Suprapubic skin (tissue), 4 donors: ENCODE data around the gene WDFY4. TPM values are rescaled to one million over a fixed set of nuclear protein-coding genes. Genes with fewer than 3 reads are reported as not detected.

ENCODE experiments used
- DNase-seq, 2 donors: peaks; one replicate each; pipeline ENCODE4 v3.0.0-alpha.2; 2019; ENCODE audit warnings: low spot score in 2 of 2
- H3K27ac ChIP-seq: fragments of 200-600 bp; sonication (generic); one replicate; pipeline ENCODE4 v1.5.1; 2019
- H3K27me3 ChIP-seq: fragments of 200-600 bp; sonication (generic); one replicate; pipeline ENCODE4 v1.5.1; 2019
- H3K36me3 ChIP-seq: fragments of 200-600 bp; sonication (generic); one replicate; pipeline ENCODE4 v1.5.1; 2019
- H3K4me1 ChIP-seq: fragments of 200-600 bp; sonication (generic); one replicate; pipeline ENCODE4 v1.5.1; 2019
- H3K4me3 ChIP-seq: fragments of 200-600 bp; sonication (generic); one replicate; pipeline ENCODE4 v1.5.1; 2019; ENCODE audit warnings: mild to moderate bottlenecking
- H3K9me3 ChIP-seq: fragments of 200-600 bp; sonication (generic); one replicate; pipeline ENCODE4 v1.5.1; 2019
- CTCF ChIP-seq, 2 donors: fragments of 200-600 bp in 1 of 2; fragments of 450-650 bp in 1 of 2; sonication (generic) in 1 of 2; IDR thresholded peaks; one replicate each; pipeline ENCODE4 v1.5.1; 2016 to 2019; ENCODE audit warnings: antibody characterized with exemption in 2 of 2, mild to moderate bottlenecking in 1 of 2, moderate library complexity in 1 of 2
- EP300 ChIP-seq: sonication (generic); formaldehyde crosslinking; IDR thresholded peaks from one replicate; pipeline ENCODE4 v1.6.1; 2017; ENCODE audit warnings: antibody characterized with exemption
- POLR2A ChIP-seq, 2 donors: fragments of 450-650 bp; IDR thresholded peaks; one replicate each; pipeline ENCODE4 v1.6.1; 2017; ENCODE audit warnings: antibody characterized with exemption in 2 of 2, mild to moderate bottlenecking in 2 of 2, moderate library complexity in 2 of 2
- POLR2AphosphoS5 ChIP-seq, 3 donors: sonication (generic); formaldehyde crosslinking; IDR thresholded peaks; one replicate each; pipeline ENCODE4 v1.6.1; 2017; ENCODE audit warnings: antibody characterized with exemption in 3 of 3
- WGBS: methylation state at CpG from one replicate; pipeline ENCODE4 v1.1.5; 2018; 5-methylcytosine and 5-hydroxymethylcytosine counted together
- total RNA-seq, 4 donors: library from RNA; depleted of rRNA; stranded (reverse); fragments of >200 nt; gene quantifications; one replicate each; pipeline ENCODE4 v1.1.0, GENCODE V29; 2016

WDFY4 gene
- total RNA-seq, 4 donors from 2014 or later: 0.57 to 2.9 (median 1.0) TPM

GRCh38 chr10:48648172-48648942 lies 36.3 kb upstream of the WDFY4 start:
- DNase-seq: no peak
- Histone ChIP-seq H3K9me3 (no peaks in the 10 kb centered on the region), H3K27ac (no peak overlapping the region), H3K4me1 (no peaks in the 10 kb centered on the region), H3K36me3 (no peaks in the 10 kb centered on the region), H3K4me3 (no peak overlapping the region), H3K27me3 (peaks cover 6% of the 10 kb centered on the region)
- 77% methylated on average over 12 of the region's 12 CpGs for WGBS
- TF ChIP-seq EP300 (no peak), POLR2A (IDR thresholded peaks at IDR 0.05) (no peak), CTCF (IDR thresholded peaks at IDR 0.05) (no peak), POLR2AphosphoS5 (IDR thresholded peaks at IDR 0.05) (no peak)

GRCh38 chr10:48649349-48649944 lies 35.2 kb upstream of the WDFY4 start:
- DNase-seq: no peak
- Histone ChIP-seq H3K4me1 (no peaks in the 10 kb centered on the region), H3K9me3 (no peaks in the 10 kb centered on the region), H3K27ac (no peak overlapping the region), H3K4me3 (no peak overlapping the region), H3K27me3 (peaks cover 6% of the 10 kb centered on the region), H3K36me3 (no peaks in the 10 kb centered on the region)
- TF ChIP-seq POLR2A (IDR thresholded peaks at IDR 0.05) (no peak), CTCF (IDR thresholded peaks at IDR 0.05) (no peak), POLR2AphosphoS5 (IDR thresholded peaks at IDR 0.05) (no peak), EP300 (no peak)
- 78% methylated on average over 7 of the region's 7 CpGs for WGBS

GRCh38 chr10:48651293-48651692 lies 33.4 kb upstream of the WDFY4 start:
- Histone ChIP-seq H3K4me3 (no peak overlapping the region), H3K27me3 (peaks cover 12% of the 10 kb centered on the region), H3K4me1 (peaks cover 12% of the 10 kb centered on the region), H3K27ac (no peak overlapping the region), H3K9me3 (no peaks in the 10 kb centered on the region), H3K36me3 (no peaks in the 10 kb centered on the region)
- no peak for TF ChIP-seq CTCF (IDR thresholded peaks at IDR 0.05)
- DNase-seq: no peak
- WGBS: 71% methylated on average over 2 of the region's 2 CpGs

GRCh38 chr10:48651839-48652238 lies 32.8 kb upstream of the WDFY4 start:
- Histone ChIP-seq H3K36me3 (no peaks in the 10 kb centered on the region), H3K27ac (no peak overlapping the region), H3K27me3 (peaks cover 12% of the 10 kb centered on the region), H3K9me3 (no peaks in the 10 kb centered on the region), H3K4me3 (no peak overlapping the region), H3K4me1 (peaks cover 18% of the 10 kb centered on the region)
- TF ChIP-seq EP300 (no peak), CTCF (IDR thresholded peaks at IDR 0.05) (no peak), POLR2AphosphoS5 (IDR thresholded peaks at IDR 0.05) (no peak), POLR2A (IDR thresholded peaks at IDR 0.05) (no peak)
- no peak for DNase-seq
- WGBS: 76% methylated on average over 4 of the region's 4 CpGs

- no peaks in the 10 kb centered on the region for H3K36me3 ChIP-seq
- H3K9me3 ChIP-seq: no peaks in the 10 kb centered on the region
- TF ChIP-seq POLR2A (IDR thresholded peaks at IDR 0.05): no peak
- TF ChIP-seq POLR2AphosphoS5 (IDR thresholded peaks at IDR 0.05): no peak
- no peak for TF ChIP-seq EP300
- no peak for TF ChIP-seq CTCF (IDR thresholded peaks at IDR 0.05)
- no peak for DNase-seq
- WGBS: 83% methylated on average over 4 of the region's 4 CpGs
- H3K4me1 ChIP-seq: peaks cover 19% of the 10 kb centered on the region
- peaks cover 15% of the 10 kb centered on the region for H3K27me3 ChIP-seq
- H3K4me3 ChIP-seq: no peak overlapping the region
- H3K27ac ChIP-seq: no peak overlapping the region
Observed at GRCh38 chr10:48652344-48652743, 32.3 kb upstream of the WDFY4 start.
